SK-N-SH (cell line): ENCODE data around the gene ABCD2.

ENCODE experiments used
- FOSL2 ChIP-seq: IDR thresholded peaks from 2 replicates; pipeline ENCODE4 v1.4.0; 2012; ENCODE audit warnings: low read depth, mild to moderate bottlenecking, moderate library complexity, borderline replicate concordance
- RCOR1 ChIP-seq: fragments of 150-350 bp; IDR thresholded peaks from 2 replicates; pipeline ENCODE4 v1.6.1; 2017; ENCODE audit warnings: antibody characterized with exemption, low read length
- SMC3 ChIP-seq: IDR thresholded peaks from 2 replicates; pipeline ENCODE4 v1.6.1; 2012; ENCODE audit warnings: low read depth, low read length, improper control_type of control experiment
- YY1 ChIP-seq: IDR thresholded peaks from 2 replicates; pipeline ENCODE4 v1.4.0; 2012; ENCODE audit warnings: low read depth, mild to moderate bottlenecking
- TF ChIP-seq, protein P1 (sequence below): fragments of 200-600 bp; sonication (generic); IDR thresholded peaks from 2 replicates; pipeline ENCODE4 v1.6.1; 2017; ENCODE audit warnings: antibody characterized with exemption, mild to moderate bottlenecking, moderate library complexity

DNA sequence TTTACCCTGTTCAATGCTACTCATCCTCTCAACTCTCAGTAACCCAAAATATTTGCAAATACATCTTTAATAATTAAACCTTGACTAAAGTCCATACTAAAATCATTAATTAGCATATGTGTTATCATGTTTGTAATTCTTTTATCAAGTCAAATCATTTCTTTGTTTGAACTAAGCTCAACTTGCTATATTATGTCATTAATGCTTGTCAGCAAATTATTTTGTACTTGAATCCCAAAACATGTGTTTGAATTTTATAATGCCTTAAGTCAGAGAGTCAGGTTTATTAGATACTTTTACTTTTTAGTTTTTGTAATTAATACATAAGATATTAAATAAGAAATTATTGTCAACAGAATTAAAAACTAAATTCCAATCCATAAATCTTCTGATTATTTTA lies 16.5 kb downstream of the ABCD2 start:
- TF ChIP-seq RCOR1 (no peak), FOSL2 (no peak), SMC3 (no peak), YY1 (no peak)
- TF ChIP-seq, protein P1, sequence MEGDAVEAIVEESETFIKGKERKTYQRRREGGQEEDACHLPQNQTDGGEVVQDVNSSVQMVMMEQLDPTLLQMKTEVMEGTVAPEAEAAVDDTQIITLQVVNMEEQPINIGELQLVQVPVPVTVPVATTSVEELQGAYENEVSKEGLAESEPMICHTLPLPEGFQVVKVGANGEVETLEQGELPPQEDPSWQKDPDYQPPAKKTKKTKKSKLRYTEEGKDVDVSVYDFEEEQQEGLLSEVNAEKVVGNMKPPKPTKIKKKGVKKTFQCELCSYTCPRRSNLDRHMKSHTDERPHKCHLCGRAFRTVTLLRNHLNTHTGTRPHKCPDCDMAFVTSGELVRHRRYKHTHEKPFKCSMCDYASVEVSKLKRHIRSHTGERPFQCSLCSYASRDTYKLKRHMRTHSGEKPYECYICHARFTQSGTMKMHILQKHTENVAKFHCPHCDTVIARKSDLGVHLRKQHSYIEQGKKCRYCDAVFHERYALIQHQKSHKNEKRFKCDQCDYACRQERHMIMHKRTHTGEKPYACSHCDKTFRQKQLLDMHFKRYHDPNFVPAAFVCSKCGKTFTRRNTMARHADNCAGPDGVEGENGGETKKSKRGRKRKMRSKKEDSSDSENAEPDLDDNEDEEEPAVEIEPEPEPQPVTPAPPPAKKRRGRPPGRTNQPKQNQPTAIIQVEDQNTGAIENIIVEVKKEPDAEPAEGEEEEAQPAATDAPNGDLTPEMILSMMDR = no peak
